Hepatocyte (in vitro differentiated cells): ENCODE results near the gene SEMA4A.

Experiments
- EZH2 ChIP-seq: fragments of 200-600 bp; sonication (generic); IDR thresholded peaks from 2 replicates; pipeline ENCODE4 v1.6.1; 2016; ENCODE audit warnings: antibody characterized with exemption, mild to moderate bottlenecking, borderline replicate concordance
- TF ChIP-seq, protein P1 (sequence below): fragments of 200-600 bp; sonication (generic); IDR thresholded peaks from 2 replicates; pipeline ENCODE4 v1.5.1; 2016; ENCODE audit warnings: antibody characterized with exemption, mild to moderate bottlenecking; ENCODE audit not compliant: poor library complexity

DNA sequence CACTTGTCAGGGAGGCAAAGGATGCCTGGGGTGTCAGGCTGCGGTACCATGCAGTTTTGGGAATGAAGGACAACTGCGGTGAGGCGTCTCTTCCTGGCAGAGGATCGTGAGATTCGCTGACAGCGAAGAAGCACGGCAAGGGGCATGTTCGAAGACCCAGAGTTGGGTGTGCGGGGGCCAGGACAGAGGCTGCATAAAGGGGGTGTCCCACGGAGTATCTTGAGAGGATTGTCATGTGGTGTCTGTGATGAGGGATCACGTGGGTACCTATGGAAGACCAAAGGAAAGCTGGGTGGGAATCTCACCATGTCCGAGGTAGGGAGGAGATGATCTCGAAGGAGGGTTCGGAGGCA, 40.9 kb downstream of the SEMA4A start:
- TF ChIP-seq EZH2, result no peak
- TF ChIP-seq, protein P1, sequence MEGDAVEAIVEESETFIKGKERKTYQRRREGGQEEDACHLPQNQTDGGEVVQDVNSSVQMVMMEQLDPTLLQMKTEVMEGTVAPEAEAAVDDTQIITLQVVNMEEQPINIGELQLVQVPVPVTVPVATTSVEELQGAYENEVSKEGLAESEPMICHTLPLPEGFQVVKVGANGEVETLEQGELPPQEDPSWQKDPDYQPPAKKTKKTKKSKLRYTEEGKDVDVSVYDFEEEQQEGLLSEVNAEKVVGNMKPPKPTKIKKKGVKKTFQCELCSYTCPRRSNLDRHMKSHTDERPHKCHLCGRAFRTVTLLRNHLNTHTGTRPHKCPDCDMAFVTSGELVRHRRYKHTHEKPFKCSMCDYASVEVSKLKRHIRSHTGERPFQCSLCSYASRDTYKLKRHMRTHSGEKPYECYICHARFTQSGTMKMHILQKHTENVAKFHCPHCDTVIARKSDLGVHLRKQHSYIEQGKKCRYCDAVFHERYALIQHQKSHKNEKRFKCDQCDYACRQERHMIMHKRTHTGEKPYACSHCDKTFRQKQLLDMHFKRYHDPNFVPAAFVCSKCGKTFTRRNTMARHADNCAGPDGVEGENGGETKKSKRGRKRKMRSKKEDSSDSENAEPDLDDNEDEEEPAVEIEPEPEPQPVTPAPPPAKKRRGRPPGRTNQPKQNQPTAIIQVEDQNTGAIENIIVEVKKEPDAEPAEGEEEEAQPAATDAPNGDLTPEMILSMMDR, result no peak
